Heart left ventricle (tissue), 13 donors: Measurements from ENCODE around the gene ARHGEF26.

ENCODE experiments used
- CTCF ChIP-seq, 12 donors: fragments of 200-600 bp; sonication (generic) in 4 of 12; IDR thresholded peaks; one replicate each; pipeline versions ENCODE4 v1.5.0 to v1.8.0; 2018 to 2022; ENCODE audit warnings: antibody characterized with exemption in 12 of 12, mild to moderate bottlenecking in 5 of 12
- POLR2A ChIP-seq, 2 donors: fragments of 450-650 bp; IDR thresholded peaks; one replicate each; pipeline ENCODE4 v1.6.1; 2017; ENCODE audit warnings: antibody characterized with exemption in 2 of 2, mild to moderate bottlenecking in 2 of 2, moderate library complexity in 2 of 2
- donor health status: ischemic (EF 13 %, LVEDD 7.1; RV severe dilation, severe dysfunction).
- donor health status: DM: no; HTN: yes; CAD: no.
- donor health status: DM: no; HTN: no; CAD: no.
- donor health status: ischemic (EF 25% LVEDD 6.9; RV normal size, moderate dysfunction).
- donor health status: ischemic (EF 25% LVEDD 5.7; RV mildly dilated, moderate dysfunction).
- donor health status: ischemic (EF 35%, LVEDD 5.7; RV mildly dilated, moderate dysfunction).
- donor health status: nonischemic (EF 11% LVEDD 7.7; RV severe dilation, severe dysfunction).
- donor health status: DM: yes; HTN: yes; CAD: no.
- donor health status: PGD.
- donor health status: ischemic (EF 29% LVEDD 5.4; RV normal size, mild dysfunction).
- donor health status: nonischemic (EF 23%, LVEDD 6.1; RV moderate dilation, normal function).

- no peak for TF ChIP-seq CTCF (IDR thresholded peaks at IDR 0.05)
- TF ChIP-seq POLR2A (IDR thresholded peaks at IDR 0.05) = no peak
Observed at GRCh38 chr3:154243353-154243752, 122.2 kb downstream of the ARHGEF26 start.
